ENCODE data around the gene DNAH2. TPM values are rescaled to one million over a fixed set of nuclear protein-coding genes. Genes with fewer than 3 reads are reported as not detected.

DNAH2 gene
- total and polyA plus RNA-seq, 2 donors (not counting 3 experiments of a cell fraction or from before 2014, with no cell fraction given), result 0.10 to 0.11 TPM

- FAIRE-seq (no peak), DNase-seq (ENCODE audit: low read depth, low spot score) (no peak)
- Histone ChIP-seq H3K79me2 (ENCODE audit: control insufficient read depth, insufficient read depth, low read length) (no peaks in the 10 kb centered on the region), H3K36me3 (ENCODE audit: control insufficient read depth in 2 of 2, extremely low read depth in 1 of 2, insufficient read depth in 2 of 2, low read length in 2 of 2) (no peaks in the 10 kb centered on the region), H3K9me3 (replicated peaks; ENCODE audit: control insufficient read depth, insufficient read depth, low read length) (no peaks in the 10 kb centered on the region), H3K4me2 (ENCODE audit: insufficient read depth, low read length) (no peak overlapping the region), H3K4me1 (ENCODE audit: control insufficient read depth, extremely low read depth, insufficient read depth, low read length) (no peaks in the 10 kb centered on the region), H3K27me3 (ENCODE audit: control insufficient read depth in 2 of 2, insufficient read depth in 2 of 2, low read length in 2 of 2) (peaks cover 9 to 13% of the 10 kb centered on the region in 2 experiments), H3K4me3 (replicated peaks in 1 of 3; ENCODE audit: insufficient read depth in 1 of 3, low read depth in 1 of 3, low read length in 3 of 3) (no peak overlapping the region), H3K27ac (ENCODE audit: insufficient read depth, low read depth, low read length) (no peak overlapping the region), H2AFZ (ENCODE audit: low read depth, low read length) (no peak overlapping the region), H3K9me1 (replicated peaks; ENCODE audit: control insufficient read depth, extremely low read depth, insufficient read depth, low read length) (no peaks in the 10 kb centered on the region), H3K9ac (replicated peaks; ENCODE audit: extremely low read depth, insufficient read depth, low read length) (no peak overlapping the region), H4K20me1 (replicated peaks; ENCODE audit: control insufficient read depth, extremely low read depth, insufficient read depth, low read length) (no peaks in the 10 kb centered on the region)
- no TSS peak for BruUV-seq (replicated peaks)
- POLR2A ChIA-PET, result no interaction called here
- TF ChIP-seq POLR2AphosphoS5 (IDR thresholded peaks at IDR 0.05; ENCODE audit: insufficient read depth, low read depth, low read length) (no peak), MYC (IDR thresholded peaks at IDR 0.05; ENCODE audit: low read depth, low read length) (no peak), CTCF (IDR thresholded peaks at IDR 0.05; ENCODE audit: extremely low read depth in 1 of 2, insufficient read depth in 1 of 2, low read depth in 1 of 2, low read length in 2 of 2) (no peak), MAX (IDR thresholded peaks at IDR 0.05; ENCODE audit: insufficient read depth, insufficient read length) (no peak), POLR2A (IDR thresholded peaks at IDR 0.05; ENCODE audit: low read depth, low read length) (no peak), GATA2 (IDR thresholded peaks at IDR 0.05; ENCODE audit: insufficient read depth, insufficient read length, low read depth, low read length) (no peak), EZH2 (IDR thresholded peaks at IDR 0.05; ENCODE audit: borderline replicate concordance, low read depth, low read length, severe bottlenecking) (no peak), JUN (IDR thresholded peaks at IDR 0.05; ENCODE audit: borderline replicate concordance, insufficient read depth, insufficient read length, low read depth) (no peak), FOS (IDR thresholded peaks at IDR 0.05; ENCODE audit: borderline replicate concordance, insufficient read depth, low read length) (no peak)
- dilution Hi-C loops (cut with MboI; ENCODE audit: extremely low pct_ligation_motif_present, low sequenced_read_pairs), result no loop called here
- CTCF ChIA-PET, result interaction anchor here (1.0 to 8.6 kb wide), 6 partner anchors 47 to 242 kb away, joined by 3 to 121 read pairs (median 7); no protein-coding TSS in a partner anchor
- intact Hi-C loops (cut with micrococcal nuclease), result no loop called here
Measured at GRCh38 chr17:7818026-7818425, 100.5 kb downstream of the DNAH2 start.
